ENCODE data around the gene HRK.

- TF ChIP-seq EP300 (IDR thresholded peaks at IDR 0.05) (no peak), CTCF (IDR thresholded peaks at IDR 0.05) (no peak), POLR2AphosphoS5 (IDR thresholded peaks at IDR 0.05) (no peak)
Measured at GRCh38 chr12:116862167-116862566, 19.1 kb downstream of the HRK start.
